GM18508 (cell line): ENCODE data around the gene SLC6A6.

ENCODE experiments used
- ATAC-seq: cut with Tn5 transposase; IDR thresholded peaks from one replicate; pipeline ENCODE4 v1.9.1; 2021; ENCODE audit warnings: moderate number of reproducible peaks; ENCODE audit not compliant: insufficient read depth, unreplicated experiment

SLC6A6 gene

GRCh38 chr3:14525685-14526631, 123.6 kb downstream of the SLC6A6 start:
- ATAC-seq: no peak

DNA sequence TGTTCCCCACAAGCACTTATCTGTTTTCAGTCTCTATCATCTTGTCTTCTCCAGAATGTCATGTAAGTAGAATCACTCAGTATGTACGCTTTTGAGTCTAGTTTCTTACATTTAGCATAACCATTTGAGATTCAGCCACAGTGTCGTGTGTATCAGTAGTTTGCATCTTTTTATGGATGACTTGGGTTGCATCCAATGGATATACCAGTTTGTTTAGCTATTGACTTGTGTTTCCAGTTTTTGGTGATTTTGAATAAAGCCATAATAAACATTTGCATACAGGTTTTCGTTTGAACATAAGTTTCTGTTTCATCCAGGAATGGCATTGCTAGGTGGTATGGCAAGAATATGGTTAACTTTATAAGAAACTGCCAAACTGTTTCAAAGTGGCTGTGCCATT, 125.7 kb downstream of the SLC6A6 start:
- ATAC-seq: no peak

DNA sequence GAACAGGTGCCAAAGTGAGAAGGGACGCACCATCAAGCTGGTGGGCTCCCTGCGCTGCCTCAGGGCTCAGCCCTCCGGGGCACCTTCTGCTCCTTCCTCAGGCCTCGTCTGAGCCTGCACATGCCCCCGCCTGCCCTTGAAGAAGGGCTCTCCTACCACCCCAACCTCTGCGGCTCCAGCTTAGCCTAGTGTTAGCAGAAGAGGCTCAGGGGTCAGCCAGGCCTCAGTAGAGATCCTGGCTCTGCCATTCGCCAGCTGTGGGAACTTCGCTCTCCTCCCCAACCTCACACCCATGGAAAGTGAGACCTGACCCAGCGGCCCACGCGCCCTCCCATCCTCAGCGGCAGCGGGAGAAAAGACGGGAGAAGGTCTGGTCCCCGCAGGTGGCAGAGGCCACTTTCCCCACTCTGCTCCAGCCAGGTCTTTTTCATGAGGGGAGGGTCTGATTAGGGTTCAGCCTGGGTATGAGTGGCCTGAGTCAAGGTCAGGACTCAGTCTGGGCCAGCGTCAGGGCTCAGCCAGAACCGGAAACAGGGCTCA, 129.5 kb downstream of the SLC6A6 start:
- no peak for ATAC-seq

GRCh38 chr3:14532691-14533456, 130.5 kb downstream of the SLC6A6 start:
- ATAC-seq: no peak

GRCh38 chr3:14533457-14533958, 131.1 kb downstream of the SLC6A6 start:
- no peak for ATAC-seq

DNA sequence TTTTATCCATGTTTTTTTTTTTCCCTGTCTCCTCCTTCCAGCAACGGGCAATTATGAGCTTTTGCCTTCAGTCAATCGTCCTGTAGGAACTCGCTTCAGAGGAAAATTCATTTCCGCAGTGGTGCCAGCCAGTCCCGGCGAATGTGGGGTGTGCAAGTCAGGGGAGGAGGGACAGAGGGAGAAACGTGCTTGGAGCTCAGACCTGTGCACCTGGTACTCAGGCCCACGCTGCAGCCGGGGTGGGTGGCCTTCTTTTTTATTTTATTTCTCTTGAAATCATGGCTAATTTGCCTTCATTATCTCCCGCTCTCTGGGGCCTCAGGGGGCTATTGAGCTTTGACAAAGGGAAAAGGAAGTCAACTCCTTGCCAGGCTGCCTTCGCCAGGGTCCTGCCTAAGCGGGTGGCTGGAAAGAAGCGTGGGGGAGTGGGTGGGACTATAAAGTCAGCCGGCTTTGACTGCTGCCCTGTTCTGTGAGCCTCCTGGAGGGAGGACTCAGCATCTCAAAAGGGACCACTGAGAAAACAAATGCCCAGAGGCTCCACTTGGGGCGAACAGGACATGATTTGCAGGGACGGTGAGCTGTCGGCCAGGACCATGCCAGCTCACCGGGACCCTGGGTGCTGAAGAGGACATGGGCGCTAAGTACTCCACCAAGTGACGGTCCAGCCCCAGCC, 132.2 kb downstream of the SLC6A6 start:
- ATAC-seq: no peak

GRCh38 chr3:14535616-14536015, 133.2 kb downstream of the SLC6A6 start:
- no peak for ATAC-seq

- no peak for ATAC-seq
Measured at GRCh38 chr3:14536055-14536815, 133.8 kb downstream of the SLC6A6 start.

DNA sequence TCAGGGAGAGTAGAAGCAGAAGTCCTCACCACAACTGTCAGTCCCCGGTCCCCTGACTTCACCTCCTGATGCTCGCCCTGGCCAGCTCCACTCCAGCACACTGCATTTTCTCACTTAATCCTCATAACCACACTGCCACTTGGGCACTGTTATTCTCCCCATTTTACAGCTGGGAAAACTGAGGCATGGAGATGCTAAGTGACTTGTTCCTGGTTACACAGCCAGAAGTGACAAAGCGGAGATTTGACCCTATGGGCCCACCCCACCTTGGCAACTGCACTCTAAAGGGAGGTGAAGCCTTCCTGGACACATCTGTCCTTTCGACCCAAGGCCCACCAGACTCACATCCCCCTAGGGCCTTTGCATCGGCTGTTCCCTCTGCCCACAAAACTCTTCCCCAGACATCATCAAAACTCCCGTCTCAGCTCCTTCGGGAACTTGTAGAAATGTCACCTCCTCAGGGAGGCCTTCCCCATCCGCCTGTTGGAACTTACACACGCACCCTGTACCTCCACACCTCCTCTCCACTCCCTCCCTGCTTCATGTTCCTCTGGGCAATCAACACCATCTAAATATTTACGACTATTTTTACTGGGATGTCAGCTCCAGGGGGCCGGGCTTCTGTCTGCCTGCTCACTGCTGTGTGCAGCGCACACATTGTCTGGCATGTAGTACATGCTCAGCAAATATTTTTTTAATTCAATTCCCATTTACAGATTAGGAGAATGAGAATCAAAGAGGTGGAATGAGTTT, 134.6 kb downstream of the SLC6A6 start:
- ATAC-seq: no peak

- no peak for ATAC-seq
Measured at GRCh38 chr3:14537590-14538450, 135.4 kb downstream of the SLC6A6 start.

- no peak for ATAC-seq
Measured at GRCh38 chr3:14538451-14539088, 136.2 kb downstream of the SLC6A6 start.
